ENCODE data around the gene SLC16A3.

The SLC16A3 gene

GRCh38 chr17:82224666-82225065 lies 4.2 kb upstream of the SLC16A3 start:
- no peak overlapping the region for H3K4me3 ChIP-seq (ENCODE audit: low read depth, low read length)
- in situ Hi-C loops (cut with HindIII; ENCODE audit: low sequenced_read_pairs), result no loop called here
- no peak for TF ChIP-seq CTCF (IDR thresholded peaks at IDR 0.05; ENCODE audit: low read depth, low read length)
- no peak for DNase-seq (ENCODE audit: low read depth, low spot score)

- DNase-seq (ENCODE audit: low read depth, low spot score), result no peak
- TF ChIP-seq CTCF (IDR thresholded peaks at IDR 0.05; ENCODE audit: low read depth, low read length), result no peak
- no peak overlapping the region for H3K4me3 ChIP-seq (ENCODE audit: low read depth, low read length)
- in situ Hi-C loops (cut with HindIII; ENCODE audit: low sequenced_read_pairs), result no loop called here
Observed at GRCh38 chr17:82225368-82226029, 3.3 kb upstream of the SLC16A3 start.

GRCh38 chr17:82226146-82226808 lies 2.6 kb upstream of the SLC16A3 start:
- no peak overlapping the region for H3K4me3 ChIP-seq (ENCODE audit: low read depth, low read length)
- no peak for TF ChIP-seq CTCF (IDR thresholded peaks at IDR 0.05; ENCODE audit: low read depth, low read length)
- in situ Hi-C loops (cut with HindIII; ENCODE audit: low sequenced_read_pairs), result no loop called here
- DNase-seq (ENCODE audit: low read depth, low spot score), result no peak

GRCh38 chr17:82226809-82227628 lies 1.8 kb upstream of the SLC16A3 start:
- no peak for DNase-seq (ENCODE audit: low read depth, low spot score)
- in situ Hi-C loops (cut with HindIII; ENCODE audit: low sequenced_read_pairs), result no loop called here
- no peak overlapping the region for H3K4me3 ChIP-seq (ENCODE audit: low read depth, low read length)
- TF ChIP-seq CTCF (IDR thresholded peaks at IDR 0.05; ENCODE audit: low read depth, low read length), result no peak

- no peak for TF ChIP-seq CTCF (IDR thresholded peaks at IDR 0.05; ENCODE audit: low read depth, low read length)
Observed at GRCh38 chr17:82227629-82228277, 1.1 kb upstream of the SLC16A3 start.

GRCh38 chr17:82228278-82228841 lies 482 bp upstream of the SLC16A3 start:
- DNase-seq (ENCODE audit: low read depth, low spot score), result no peak
- peak overlapping the region; percentile 38 for H3K4me3 ChIP-seq (ENCODE audit: low read depth, low read length)
- TF ChIP-seq CTCF (IDR thresholded peaks at IDR 0.05; ENCODE audit: low read depth, low read length), result no peak
- in situ Hi-C loops (cut with HindIII; ENCODE audit: low sequenced_read_pairs), result no loop called here

More at GRCh38 chr17:82227629-82228277, 1.1 kb upstream of the SLC16A3 start:
- H3K4me3 ChIP-seq (ENCODE audit: low read depth, low read length), result peak overlapping the region; percentile 38
- in situ Hi-C loops (cut with HindIII; ENCODE audit: low sequenced_read_pairs), result no loop called here
- DNase-seq (ENCODE audit: low read depth, low spot score), result no peak

All from astrocyte of the spinal cord (primary cell).